Lower lobe of right lung (tissue), 2 donors: ENCODE results near the gene EARS2. TPM values are rescaled to one million over a fixed set of nuclear protein-coding genes. Genes with fewer than 3 reads are reported as not detected.
A peak's percentile ranks its signal among the peaks of the same experiment; 100 is the strongest.
"Not testable (repeated sequence)": the region's sequence is repeated elsewhere in the genome, so short reads cannot be mapped to it uniquely, and the experiment has no call there.

Experiments used
- ATAC-seq, 2 donors: fragments of 200-7000 bp; cut with Tn5 transposase; one replicate each; pipeline ENCODE4 v1.9.1; 2020 to 2022; ENCODE audit warnings: mild to moderate bottlenecking in 2 of 2, moderate library complexity in 2 of 2
- DNase-seq: peaks from one replicate; pipeline ENCODE4 v3.0.0-alpha.2; 2020
- H3K27ac ChIP-seq: fragments of 200-600 bp; one replicate; pipeline ENCODE4 v1.8.0; 2022
- H3K27me3 ChIP-seq: fragments of 200-600 bp; one replicate; pipeline ENCODE4 v1.8.0; 2022; ENCODE audit warnings: low read depth
- H3K36me3 ChIP-seq: fragments of 200-600 bp; one replicate; pipeline ENCODE4 v1.8.0; 2022; ENCODE audit warnings: mild to moderate bottlenecking
- H3K4me1 ChIP-seq: fragments of 200-600 bp; one replicate; pipeline ENCODE4 v1.8.0; 2022
- H3K4me3 ChIP-seq: fragments of 200-600 bp; one replicate; pipeline ENCODE4 v1.8.0; 2022; ENCODE audit warnings: mild to moderate bottlenecking
- H3K9me3 ChIP-seq: fragments of 200-600 bp; one replicate; pipeline ENCODE4 v1.8.0; 2022
- intact Hi-C: fragments of 100-400 bp; cut with DNase I; formaldehyde crosslinking; loops from one replicate; pipeline ENCODE4 v1.11.0; 2022
- total RNA-seq: library from RNA; stranded (reverse); fragmentation: NEBNext Ultra II Directional; extraction: Animal tissue kit (Norgen Biotek cat#: 25700); gene quantifications from one replicate; pipeline ENCODE4 v1.2.1, GENCODE V29; 2021
- TF ChIP-seq, protein P1 (sequence below): fragments of 200-600 bp; IDR thresholded peaks from one replicate; pipeline ENCODE4 v1.8.0; 2022; ENCODE audit warnings: antibody characterized with exemption, mild to moderate bottlenecking
- donor health status: DM: no; HTN: yes; CAD: no; lungs with severe emphysema.

EARS2 gene
- total RNA-seq, 1 donor from 2014 or later, result 19.5 TPM

DNA sequence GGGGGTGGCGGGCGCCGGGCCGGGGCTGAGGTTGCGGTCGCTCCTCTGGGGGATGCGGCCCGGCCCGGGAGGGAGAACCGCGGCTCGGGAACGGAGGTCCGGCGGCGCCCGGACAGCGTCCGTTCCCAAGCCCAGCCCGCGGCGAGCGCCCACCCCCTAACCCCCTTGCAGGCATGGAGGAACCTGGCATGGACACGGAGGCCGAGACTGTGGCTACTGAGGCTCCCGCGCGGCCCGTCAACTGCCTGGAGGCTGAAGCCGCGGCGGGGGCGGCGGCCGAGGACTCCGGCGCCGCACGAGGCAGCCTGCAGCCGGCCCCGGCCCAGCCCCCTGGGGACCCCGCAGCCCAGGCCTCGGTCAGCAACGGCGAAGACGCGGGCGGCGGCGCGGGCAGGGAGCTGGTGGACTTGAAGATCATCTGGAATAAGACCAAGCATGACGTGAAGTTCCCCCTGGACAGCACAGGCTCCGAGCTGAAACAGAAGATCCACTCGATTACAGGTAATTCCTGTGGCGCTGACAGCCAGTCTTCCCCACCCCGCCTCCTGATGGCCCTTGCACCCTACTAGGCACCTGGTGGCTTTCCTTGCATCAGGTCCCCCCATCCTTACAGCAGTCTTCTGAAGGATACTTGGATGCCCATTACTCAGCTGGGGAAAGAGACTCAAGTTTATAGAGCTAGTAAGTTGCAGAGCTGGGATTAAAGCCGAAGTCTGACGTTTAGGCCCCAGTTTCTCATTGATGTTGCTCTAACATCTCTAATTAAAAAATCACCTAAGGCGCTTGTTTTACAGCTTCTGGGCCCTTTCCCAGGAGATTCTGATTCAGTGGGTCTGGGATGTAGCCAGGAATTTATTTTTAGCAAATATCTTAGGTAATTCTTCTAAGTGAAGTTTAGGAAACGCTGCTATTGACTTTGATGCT is 891 bp upstream of the EARS2 start:
- Histone ChIP-seq H3K4me1 (peaks cover 27% of the 10 kb centered on the region), H3K27me3 (no peaks in the 10 kb centered on the region), H3K36me3 (peaks cover 41% of the 10 kb centered on the region), H3K27ac (peak overlapping the region; percentile 87), H3K9me3 (no peaks in the 10 kb centered on the region), H3K4me3 (peak overlapping the region; percentile 89)
- peak; percentile 10 to 30 for ATAC-seq
- TF ChIP-seq, protein P1, sequence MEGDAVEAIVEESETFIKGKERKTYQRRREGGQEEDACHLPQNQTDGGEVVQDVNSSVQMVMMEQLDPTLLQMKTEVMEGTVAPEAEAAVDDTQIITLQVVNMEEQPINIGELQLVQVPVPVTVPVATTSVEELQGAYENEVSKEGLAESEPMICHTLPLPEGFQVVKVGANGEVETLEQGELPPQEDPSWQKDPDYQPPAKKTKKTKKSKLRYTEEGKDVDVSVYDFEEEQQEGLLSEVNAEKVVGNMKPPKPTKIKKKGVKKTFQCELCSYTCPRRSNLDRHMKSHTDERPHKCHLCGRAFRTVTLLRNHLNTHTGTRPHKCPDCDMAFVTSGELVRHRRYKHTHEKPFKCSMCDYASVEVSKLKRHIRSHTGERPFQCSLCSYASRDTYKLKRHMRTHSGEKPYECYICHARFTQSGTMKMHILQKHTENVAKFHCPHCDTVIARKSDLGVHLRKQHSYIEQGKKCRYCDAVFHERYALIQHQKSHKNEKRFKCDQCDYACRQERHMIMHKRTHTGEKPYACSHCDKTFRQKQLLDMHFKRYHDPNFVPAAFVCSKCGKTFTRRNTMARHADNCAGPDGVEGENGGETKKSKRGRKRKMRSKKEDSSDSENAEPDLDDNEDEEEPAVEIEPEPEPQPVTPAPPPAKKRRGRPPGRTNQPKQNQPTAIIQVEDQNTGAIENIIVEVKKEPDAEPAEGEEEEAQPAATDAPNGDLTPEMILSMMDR, result no peak
- intact Hi-C loops, result no loop called here
- DNase-seq, result no peak

- ATAC-seq (no peak), DNase-seq (peak; percentile 14)
- no peaks in the 10 kb centered on the region for H3K27me3 ChIP-seq
- H3K27ac ChIP-seq, result no peak overlapping the region
- H3K4me3 ChIP-seq, result no peak overlapping the region
- H3K9me3 ChIP-seq, result no peaks in the 10 kb centered on the region
- H3K36me3 ChIP-seq, result peaks cover 40% of the 10 kb centered on the region
- H3K4me1 ChIP-seq, result peaks cover 23% of the 10 kb centered on the region
- intact Hi-C loops, result no loop called here
- TF ChIP-seq, protein P1, result no peak
These were observed 2.6 kb downstream of the EARS2 start for GRCh38 chr16:23554536-23554935.

DNA sequence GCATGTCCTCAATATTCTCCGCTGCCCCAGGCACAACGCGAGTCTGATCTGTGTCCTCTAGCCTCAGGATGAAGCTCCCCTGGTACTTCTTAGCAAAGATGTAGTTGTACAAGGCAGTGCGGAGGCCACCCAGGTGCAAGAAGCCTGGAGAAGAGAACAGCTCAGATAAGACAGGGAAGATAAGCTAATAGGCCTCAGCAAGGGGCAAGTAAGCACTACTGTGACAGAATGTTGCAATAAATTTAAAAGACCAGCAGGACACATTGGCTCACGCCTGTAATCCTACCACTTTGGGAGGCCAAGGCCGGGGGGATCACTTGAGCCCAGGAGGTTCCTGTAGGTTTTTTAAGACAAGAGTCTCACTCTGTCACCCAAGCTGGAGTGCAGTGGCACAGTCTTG is 5.0 kb downstream of the EARS2 start:
- peaks cover 10% of the 10 kb centered on the region for H3K4me1 ChIP-seq
- ATAC-seq, result no peak
- H3K27me3 ChIP-seq, result no peaks in the 10 kb centered on the region
- H3K36me3 ChIP-seq, result peaks cover 58% of the 10 kb centered on the region
- DNase-seq, result peak; percentile 12
- intact Hi-C loops, result no loop called here
- no peak overlapping the region for H3K4me3 ChIP-seq
- H3K27ac ChIP-seq, result no peak overlapping the region
- TF ChIP-seq, protein P1, result no peak
- H3K9me3 ChIP-seq, result no peaks in the 10 kb centered on the region

GRCh38 chr16:23549938-23550337 is 7.2 kb downstream of the EARS2 start:
- intact Hi-C loops, result no loop called here
- TF ChIP-seq, protein P1, result no peak
- DNase-seq, result no peak
- H3K9me3 ChIP-seq, result no peaks in the 10 kb centered on the region
- ATAC-seq, result no peak
- H3K27ac ChIP-seq, result no peak overlapping the region
- peaks cover 79% of the 10 kb centered on the region for H3K36me3 ChIP-seq
- H3K4me3 ChIP-seq, result no peak overlapping the region
- H3K27me3 ChIP-seq, result no peaks in the 10 kb centered on the region
- no peaks in the 10 kb centered on the region for H3K4me1 ChIP-seq

- H3K27ac ChIP-seq, result no peak overlapping the region
- H3K4me1 ChIP-seq, result no peaks in the 10 kb centered on the region
- ATAC-seq (no peak), DNase-seq (no peak)
- TF ChIP-seq, protein P1, result no peak
- intact Hi-C loops, result no loop called here
- no peaks in the 10 kb centered on the region for H3K27me3 ChIP-seq
- H3K36me3 ChIP-seq, result peaks cover 96% of the 10 kb centered on the region
- no peak overlapping the region for H3K4me3 ChIP-seq
- no peaks in the 10 kb centered on the region for H3K9me3 ChIP-seq
These were observed 12.7 kb downstream of the EARS2 start for GRCh38 chr16:23544436-23544835.

- H3K4me1 ChIP-seq, ATAC-seq, H3K4me3 ChIP-seq, DNase-seq, H3K27me3 ChIP-seq, H3K9me3 ChIP-seq, intact Hi-C loops: not testable (repeated sequence)
- H3K27ac ChIP-seq, result peak overlapping the region; percentile 19
- H3K36me3 ChIP-seq, result peaks cover 83% of the 10 kb centered on the region
These were observed 16.4 kb downstream of the EARS2 start for GRCh38 chr16:23540817-23541178.
